Measurements from ENCODE around the gene SNX21. TPM values are rescaled to one million over a fixed set of nuclear protein-coding genes. Genes with fewer than 3 reads are reported as not detected.

Gene SNX21
- total RNA-seq, 1 donor from 2014 or later, result 24.1 TPM

DNA sequence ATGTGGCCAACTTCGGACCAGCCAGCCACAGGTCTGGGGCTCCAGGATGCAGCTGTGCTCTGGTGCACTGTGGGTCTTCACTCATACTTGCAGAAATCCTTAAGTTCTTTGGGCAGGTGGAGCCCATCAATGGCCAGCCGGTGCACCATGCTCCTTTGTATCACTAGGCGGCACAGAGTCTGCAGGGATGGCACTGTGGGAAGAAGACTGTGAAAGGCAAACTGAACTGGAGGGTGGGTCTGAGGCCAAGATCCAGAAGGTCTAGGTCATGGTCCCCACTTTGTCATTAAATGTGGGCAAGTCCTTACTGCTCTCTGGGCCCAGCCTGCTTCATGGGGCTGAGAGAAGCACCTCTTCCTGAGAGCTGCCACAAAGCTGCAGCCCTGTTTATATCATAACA, 55.1 kb downstream of the SNX21 start:
- DNase-seq (no peak), ATAC-seq (no peak)
- Histone ChIP-seq H3K4me3 (no peak overlapping the region), H3K27ac (no peak overlapping the region), H3K27me3 (ENCODE audit: low read depth) (no peaks in the 10 kb centered on the region), H3K4me1 (peaks cover 33% of the 10 kb centered on the region), H3K36me3 (peaks cover 48% of the 10 kb centered on the region), H3K9me3 (no peaks in the 10 kb centered on the region)
- TF ChIP-seq, protein P1, sequence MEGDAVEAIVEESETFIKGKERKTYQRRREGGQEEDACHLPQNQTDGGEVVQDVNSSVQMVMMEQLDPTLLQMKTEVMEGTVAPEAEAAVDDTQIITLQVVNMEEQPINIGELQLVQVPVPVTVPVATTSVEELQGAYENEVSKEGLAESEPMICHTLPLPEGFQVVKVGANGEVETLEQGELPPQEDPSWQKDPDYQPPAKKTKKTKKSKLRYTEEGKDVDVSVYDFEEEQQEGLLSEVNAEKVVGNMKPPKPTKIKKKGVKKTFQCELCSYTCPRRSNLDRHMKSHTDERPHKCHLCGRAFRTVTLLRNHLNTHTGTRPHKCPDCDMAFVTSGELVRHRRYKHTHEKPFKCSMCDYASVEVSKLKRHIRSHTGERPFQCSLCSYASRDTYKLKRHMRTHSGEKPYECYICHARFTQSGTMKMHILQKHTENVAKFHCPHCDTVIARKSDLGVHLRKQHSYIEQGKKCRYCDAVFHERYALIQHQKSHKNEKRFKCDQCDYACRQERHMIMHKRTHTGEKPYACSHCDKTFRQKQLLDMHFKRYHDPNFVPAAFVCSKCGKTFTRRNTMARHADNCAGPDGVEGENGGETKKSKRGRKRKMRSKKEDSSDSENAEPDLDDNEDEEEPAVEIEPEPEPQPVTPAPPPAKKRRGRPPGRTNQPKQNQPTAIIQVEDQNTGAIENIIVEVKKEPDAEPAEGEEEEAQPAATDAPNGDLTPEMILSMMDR (IDR thresholded peaks at IDR 0.05), result no peak
- intact Hi-C loops (cut with DNase I), result no loop called here

DNA sequence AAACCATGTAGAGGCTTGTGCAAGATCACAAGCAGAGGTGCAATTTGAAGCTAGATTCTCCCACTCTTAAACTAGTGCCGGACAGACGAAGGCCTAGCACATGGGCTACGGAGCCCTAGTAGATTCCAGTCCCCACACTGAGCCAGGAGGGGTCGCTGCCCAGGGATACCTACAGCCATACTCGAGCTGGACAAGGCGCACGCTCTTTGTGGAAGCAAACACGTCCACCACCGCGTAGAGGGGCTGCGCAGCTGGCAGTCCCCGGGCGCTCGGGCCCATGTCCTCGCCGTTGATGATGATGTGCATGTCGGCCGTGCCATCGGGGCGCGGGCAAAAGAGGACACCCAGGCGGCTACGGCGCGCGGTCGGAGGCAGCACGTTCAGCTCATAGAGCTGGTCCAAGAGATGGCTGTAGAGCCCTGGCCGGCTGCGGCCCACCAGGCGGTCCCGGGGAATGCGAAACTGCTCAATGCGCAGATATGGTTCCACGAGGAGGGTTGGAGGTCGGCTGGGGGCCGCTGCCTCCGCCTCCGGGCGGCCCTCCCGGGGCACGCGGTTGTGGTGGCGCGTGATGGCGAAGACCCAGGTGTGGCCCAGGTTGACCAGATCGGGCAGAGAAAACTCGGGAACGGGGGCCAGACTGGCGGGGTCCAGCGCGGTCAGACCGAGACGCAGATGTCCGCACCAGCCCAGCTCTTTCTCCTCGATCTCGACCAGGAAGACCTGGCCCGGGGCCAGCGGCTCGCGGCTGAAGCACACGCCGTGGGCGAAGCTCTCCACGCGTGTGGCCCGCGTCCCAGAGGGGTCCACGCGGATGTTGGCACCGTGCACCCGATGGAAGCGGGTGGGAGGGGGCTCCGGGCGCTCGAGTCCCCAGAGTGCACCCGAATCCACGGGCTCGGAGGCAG, 56.7 kb downstream of the SNX21 start:
- peak overlapping the region; percentile 99 for H3K4me3 ChIP-seq
- peak; percentile 88 to 90 for ATAC-seq
- peaks cover 52% of the 10 kb centered on the region for H3K36me3 ChIP-seq
- peaks cover 34% of the 10 kb centered on the region for H3K4me1 ChIP-seq
- intact Hi-C loops (cut with DNase I), result no loop called here
- H3K27me3 ChIP-seq (ENCODE audit: low read depth), result no peaks in the 10 kb centered on the region
- H3K9me3 ChIP-seq, result no peaks in the 10 kb centered on the region
- H3K27ac ChIP-seq, result peak overlapping the region; percentile 82
- DNase-seq, result peak; percentile 88
- TF ChIP-seq, protein P1 (IDR thresholded peaks at IDR 0.05), result peak; percentile 73

DNA sequence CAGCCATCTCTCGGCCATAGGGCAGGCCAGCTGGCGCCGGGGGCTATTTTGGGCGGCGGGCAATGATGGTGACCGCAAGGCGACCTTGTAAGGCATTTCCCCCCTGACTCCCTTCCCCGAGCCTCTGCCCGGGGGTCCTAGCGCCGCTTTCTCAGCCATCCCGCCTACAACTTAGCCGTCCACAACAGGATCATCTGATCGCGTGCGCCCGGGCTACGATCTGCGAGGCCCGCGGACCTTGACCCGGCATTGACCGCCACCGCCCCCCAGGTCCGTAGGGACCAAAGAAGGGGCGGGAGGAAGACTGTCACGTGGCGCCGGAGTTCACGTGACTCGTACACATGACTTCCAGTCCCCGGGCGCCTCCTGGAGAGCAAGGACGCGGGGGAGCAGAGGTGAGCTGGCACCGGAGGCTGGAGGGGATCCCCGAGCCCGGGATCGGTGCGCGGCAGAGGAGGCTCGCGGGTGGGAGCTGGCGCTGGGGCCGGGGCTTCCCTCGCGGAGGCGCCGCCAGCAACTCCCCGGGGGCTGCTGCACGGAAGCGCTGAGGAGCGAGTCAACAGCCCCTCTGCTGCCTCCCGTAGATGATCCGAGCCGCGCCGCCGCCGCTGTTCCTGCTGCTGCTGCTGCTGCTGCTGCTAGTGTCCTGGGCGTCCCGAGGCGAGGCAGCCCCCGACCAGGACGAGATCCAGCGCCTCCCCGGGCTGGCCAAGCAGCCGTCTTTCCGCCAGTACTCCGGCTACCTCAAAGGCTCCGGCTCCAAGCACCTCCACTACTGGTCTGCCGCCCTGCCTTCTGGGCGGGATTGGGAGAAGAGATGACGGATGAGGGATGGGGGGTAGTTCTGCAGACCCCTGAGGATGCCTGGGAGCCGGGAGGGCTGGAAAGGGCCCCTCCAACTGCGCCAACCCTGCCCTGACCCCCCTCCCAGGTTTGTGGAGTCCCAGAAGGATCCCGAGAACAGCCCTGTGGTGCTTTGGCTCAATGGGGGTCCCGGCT, 57.7 kb downstream of the SNX21 start, which contains the start of the genes CTSA and NEURL2:
CTSA (plus strand) TSS at position 351 of the 999 bp plus-strand sequence; CDS start at position 585, 234 bp downstream.
NEURL2 (minus strand) TSS at position 224 of the 999 bp plus-strand sequence; CDS start at position 7, 217 bp downstream.
- Histone ChIP-seq H3K9me3 (no peaks in the 10 kb centered on the region), H3K27ac (peak within 1 kb of the TSS; percentile 82), H3K27me3 (ENCODE audit: low read depth) (no peaks in the 10 kb centered on the region), H3K4me1 (peaks cover 34% of the 10 kb centered on the region), H3K4me3 (peak within 1 kb of the TSS; percentile 99), H3K36me3 (peaks cover 52% of the 10 kb centered on the region)
- ATAC-seq, result peak; percentile 92 to 96
- intact Hi-C loops (cut with DNase I), result no loop called here
- TF ChIP-seq, protein P1 (IDR thresholded peaks at IDR 0.05), result no peak
- DNase-seq, result peak; percentile 95

DNA sequence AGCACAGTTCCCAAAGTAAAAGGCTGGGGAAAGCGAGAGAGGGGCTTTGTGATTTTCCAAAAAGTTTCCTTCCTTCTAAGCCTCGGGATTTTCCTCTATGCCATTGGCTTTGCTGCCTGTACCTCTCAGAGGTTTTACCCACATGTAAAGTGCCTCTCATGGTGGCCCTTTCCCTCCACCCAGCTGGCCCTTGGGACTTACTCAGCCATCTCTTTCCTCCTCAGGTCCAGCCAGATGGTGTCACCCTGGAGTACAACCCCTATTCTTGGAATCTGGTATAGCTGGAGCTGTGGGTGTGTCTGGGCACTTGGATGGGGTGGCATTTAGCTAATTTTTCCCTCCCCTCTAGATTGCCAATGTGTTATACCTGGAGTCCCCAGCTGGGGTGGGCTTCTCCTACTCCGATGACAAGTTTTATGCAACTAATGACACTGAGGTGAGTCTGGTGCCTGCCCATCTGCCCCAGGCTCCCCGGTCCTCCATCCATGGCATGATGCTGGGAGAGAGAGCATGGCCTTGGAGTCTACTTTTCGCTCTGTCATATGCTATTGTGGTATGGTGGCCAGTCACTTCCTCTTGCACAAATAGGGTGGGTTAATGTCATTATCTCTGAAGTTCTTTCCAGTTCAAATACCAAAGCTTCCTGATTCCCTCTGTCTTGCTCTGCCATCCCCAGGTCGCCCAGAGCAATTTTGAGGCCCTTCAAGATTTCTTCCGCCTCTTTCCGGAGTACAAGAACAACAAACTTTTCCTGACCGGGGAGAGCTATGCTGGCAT, 58.6 kb downstream of the SNX21 start:
- H3K4me3 ChIP-seq, result peak overlapping the region; percentile 99
- intact Hi-C loops (cut with DNase I), result no loop called here

More for the DNA sequence above, 58.6 kb downstream of the SNX21 start:
- DNase-seq (no peak), ATAC-seq (no peak)
- H3K27me3 ChIP-seq (ENCODE audit: low read depth), result no peaks in the 10 kb centered on the region
- no peaks in the 10 kb centered on the region for H3K9me3 ChIP-seq
- peaks cover 52% of the 10 kb centered on the region for H3K36me3 ChIP-seq
- H3K27ac ChIP-seq, result peak overlapping the region; percentile 82
- H3K4me1 ChIP-seq, result peaks cover 34% of the 10 kb centered on the region
- TF ChIP-seq, protein P1 (IDR thresholded peaks at IDR 0.05), result peak; percentile 6

Other genes starting within 250 kb of the SNX21 start
- not detected for gene WFDC10A, start 204.1 kb upstream of the SNX21 start, total RNA-seq
- not detected for gene WFDC9, start 202.5 kb upstream of the SNX21 start, total RNA-seq
- gene WFDC11, start 163.6 kb upstream of the SNX21 start, total RNA-seq, result not detected
- not detected for gene WFDC13, start 131.8 kb upstream of the SNX21 start, total RNA-seq
- gene WFDC10B, start 128.8 kb upstream of the SNX21 start, total RNA-seq, result 1.2 TPM
- not detected for gene SPINT4, start 111.5 kb upstream of the SNX21 start, total RNA-seq
- 3.4 TPM for gene WFDC3, start 41.9 kb upstream of the SNX21 start, total RNA-seq
- gene DNTTIP1, start 41.8 kb upstream of the SNX21 start, total RNA-seq, result 30.8 TPM
- 3.5 TPM for gene UBE2C, start 21.2 kb upstream of the SNX21 start, total RNA-seq
- gene TNNC2, start 6.5 kb upstream of the SNX21 start, total RNA-seq, result not detected
- gene ACOT8, start 23.6 kb downstream of the SNX21 start, total RNA-seq, result 25.6 TPM
- gene ZSWIM3, start 23.8 kb downstream of the SNX21 start, total RNA-seq, result 3.0 TPM
- gene ZSWIM1, start 47.4 kb downstream of the SNX21 start, total RNA-seq, result 9.6 TPM
- gene SPATA25, start 53.8 kb downstream of the SNX21 start, total RNA-seq, result 1.1 TPM
- 2.4 TPM for gene NEURL2, start 57.4 kb downstream of the SNX21 start, total RNA-seq
- gene CTSA, start 57.5 kb downstream of the SNX21 start, total RNA-seq, result 185 TPM
- gene PLTP, start 78.4 kb downstream of the SNX21 start, total RNA-seq, result 145 TPM
- 34.7 TPM for gene PCIF1, start 100.9 kb downstream of the SNX21 start, total RNA-seq
- 20.4 TPM for gene ZNF335, start 138.4 kb downstream of the SNX21 start, total RNA-seq
- gene MMP9, start 175.1 kb downstream of the SNX21 start, total RNA-seq, result 9.4 TPM
- 1.2 TPM for gene SLC12A5, start 195.4 kb downstream of the SNX21 start, total RNA-seq